Middle frontal gyrus (tissue), 1 donor: ENCODE measurements around the gene AFAP1L1.

ENCODE experiments used
- DNase-seq: peaks from one replicate; pipeline ENCODE4 v3.0.0-alpha.2; 2015; ENCODE audit warnings: low spot score; ENCODE audit errors: extremely low spot score

Gene AFAP1L1

DNA sequence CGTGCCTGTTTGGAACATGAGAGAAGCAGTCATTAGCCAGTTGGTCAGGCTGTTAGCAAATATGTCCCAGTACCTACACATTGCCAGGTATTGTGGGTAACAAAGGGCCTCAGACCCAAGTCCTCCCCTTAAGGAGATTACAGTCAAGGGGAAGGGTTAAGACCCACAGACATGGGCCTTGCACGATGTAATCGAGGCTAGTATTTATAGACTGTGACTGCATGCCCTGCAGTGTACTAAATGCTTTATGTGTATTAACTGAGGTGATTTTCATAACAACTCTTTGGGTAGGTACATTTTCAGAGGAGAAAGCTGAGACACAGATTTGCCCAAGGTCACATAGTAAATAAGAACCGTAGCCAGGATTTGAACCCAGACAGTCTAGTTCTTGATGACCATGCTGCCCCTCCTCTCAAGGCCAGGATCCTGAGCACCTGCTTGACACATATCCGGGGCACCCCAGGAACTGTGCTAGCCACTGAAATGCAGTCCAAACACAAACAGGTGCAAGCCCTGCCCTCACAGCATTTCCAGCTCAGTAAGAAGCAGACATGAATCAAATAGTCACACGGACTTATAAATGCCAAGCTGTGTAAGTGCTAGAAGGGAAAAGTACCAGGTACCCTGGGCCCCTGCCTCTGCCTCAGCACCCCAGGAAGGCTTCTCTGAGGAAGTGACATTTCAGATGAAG is 41.6 kb downstream of the AFAP1L1 start:
- DNase-seq, result no peak

DNA sequence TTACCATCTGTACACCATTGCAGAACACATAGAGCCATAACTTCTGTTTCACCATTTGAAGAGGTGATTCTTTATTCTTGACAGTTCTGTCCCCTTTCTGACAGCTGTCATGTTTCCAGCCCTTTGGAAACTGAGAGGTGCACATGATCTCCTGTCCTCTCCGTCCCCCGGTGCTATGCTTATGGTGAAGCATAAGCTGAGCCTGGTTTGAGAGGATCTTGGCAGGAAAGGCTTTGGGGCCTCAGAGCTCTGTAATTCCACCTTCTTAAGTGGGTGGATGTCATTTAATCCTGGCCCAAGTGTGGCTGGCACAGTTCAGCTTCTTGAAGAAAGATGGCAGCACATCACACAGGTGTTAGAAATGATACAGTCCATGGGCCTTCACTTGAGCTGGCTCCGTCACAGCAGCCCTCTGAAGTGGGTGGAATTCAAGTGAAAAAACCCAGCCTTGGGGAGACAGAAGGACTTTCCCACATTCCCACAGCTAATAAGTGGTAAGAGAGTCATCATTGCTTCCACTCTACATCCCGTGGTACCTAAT is 43.0 kb downstream of the AFAP1L1 start:
- no peak for DNase-seq

DNA sequence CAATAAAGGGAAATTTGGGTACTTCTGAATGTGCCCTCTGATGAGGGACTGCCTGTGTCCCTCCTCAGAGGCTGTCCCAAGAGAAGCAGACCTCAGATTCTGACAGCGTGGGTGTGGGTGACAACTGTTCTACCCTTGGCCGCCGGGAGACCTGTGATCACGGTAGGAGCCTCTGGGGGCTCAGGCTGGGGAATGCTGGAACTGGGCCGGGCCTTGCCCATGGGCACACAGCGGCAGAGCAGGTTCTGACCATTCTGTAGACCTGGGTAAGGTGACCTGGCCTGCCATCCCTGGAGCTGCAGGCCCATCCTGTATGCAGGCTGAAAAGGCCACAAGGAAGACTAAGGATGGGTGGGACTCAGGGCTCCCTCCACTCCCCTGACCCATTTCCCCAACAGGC is 44.1 kb downstream of the AFAP1L1 start:
- no peak for DNase-seq

DNA sequence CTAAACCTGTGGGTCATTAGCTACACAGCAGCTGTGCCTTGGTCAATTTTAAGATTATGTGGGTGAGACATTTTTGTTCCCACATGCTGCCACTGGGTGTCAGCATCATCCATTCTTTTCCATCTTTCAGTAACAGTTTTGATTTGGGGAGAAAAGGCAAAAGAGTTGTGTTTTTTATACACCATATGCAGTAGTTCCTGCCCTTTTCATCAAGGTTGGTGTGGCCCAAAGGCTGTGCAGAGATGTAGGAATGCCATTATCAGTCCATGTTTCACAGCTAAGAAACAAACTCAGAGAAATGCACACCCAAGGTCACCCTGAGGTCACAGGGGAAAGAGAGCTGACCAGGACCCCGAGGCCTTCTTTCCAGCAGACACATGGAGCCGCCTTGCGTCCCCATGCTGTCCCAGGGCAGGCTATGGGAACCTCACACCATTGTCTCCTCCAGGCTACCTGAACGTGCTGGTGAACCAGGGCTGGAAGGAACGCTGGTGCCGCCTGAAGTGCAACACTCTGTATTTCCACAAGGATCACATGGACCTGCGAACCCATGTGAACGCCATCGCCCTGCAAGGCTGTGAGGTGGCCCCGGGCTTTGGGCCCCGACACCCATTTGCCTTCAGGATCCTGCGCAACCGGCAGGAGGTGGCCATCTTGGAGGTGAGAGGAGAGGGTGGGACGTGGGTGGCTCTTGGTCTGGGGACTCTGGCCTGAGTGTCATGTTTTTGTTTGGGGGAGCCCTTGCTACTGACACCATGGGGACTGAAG is 45.8 kb downstream of the AFAP1L1 start:
- DNase-seq, result no peak

DNA sequence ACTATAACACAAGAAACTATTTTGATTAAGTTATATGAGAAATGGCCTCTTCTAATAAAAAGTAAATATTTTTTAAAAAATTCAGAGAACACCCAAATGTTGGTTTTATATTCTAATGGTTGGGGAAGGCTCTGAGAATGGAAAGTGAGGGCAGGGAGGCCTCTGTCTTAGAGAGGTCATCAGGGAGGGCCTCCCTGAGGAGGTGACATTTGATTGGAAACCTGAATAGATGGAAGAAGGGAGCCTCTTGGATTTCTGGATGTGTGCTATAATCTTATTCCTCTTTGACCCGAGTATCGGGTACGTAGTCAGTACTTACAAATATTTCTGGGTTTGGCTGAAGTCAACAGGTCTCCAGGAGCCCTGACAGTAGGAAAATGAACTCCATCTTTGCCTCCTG is 47.5 kb downstream of the AFAP1L1 start:
- no peak for DNase-seq

DNA sequence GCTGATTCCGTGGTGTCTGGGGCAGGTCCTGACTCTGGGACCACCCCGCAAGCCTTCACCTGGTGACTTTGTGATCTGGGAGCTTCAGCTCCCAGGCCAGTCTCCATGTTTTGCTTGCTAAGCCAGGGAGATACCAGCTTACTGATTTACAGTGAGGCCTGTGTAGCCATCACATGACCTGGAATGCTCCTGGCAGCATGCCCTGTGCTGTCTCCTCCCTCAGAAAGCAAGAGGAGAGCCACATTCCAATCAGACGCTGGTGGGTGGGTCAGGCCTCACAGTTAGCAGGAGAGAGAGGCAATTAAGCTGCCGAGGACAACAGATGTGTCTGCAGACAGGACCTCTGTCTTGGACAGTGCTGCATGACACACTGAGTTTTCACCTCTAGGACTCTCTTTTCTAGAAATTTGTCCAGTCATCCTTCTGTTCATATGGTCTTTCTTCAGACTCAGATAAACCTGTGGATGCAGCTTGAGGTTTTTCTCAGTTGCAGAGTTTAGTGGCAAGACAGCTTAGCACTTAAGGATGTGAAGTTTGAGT is 49.2 kb downstream of the AFAP1L1 start:
- no peak for DNase-seq

DNA sequence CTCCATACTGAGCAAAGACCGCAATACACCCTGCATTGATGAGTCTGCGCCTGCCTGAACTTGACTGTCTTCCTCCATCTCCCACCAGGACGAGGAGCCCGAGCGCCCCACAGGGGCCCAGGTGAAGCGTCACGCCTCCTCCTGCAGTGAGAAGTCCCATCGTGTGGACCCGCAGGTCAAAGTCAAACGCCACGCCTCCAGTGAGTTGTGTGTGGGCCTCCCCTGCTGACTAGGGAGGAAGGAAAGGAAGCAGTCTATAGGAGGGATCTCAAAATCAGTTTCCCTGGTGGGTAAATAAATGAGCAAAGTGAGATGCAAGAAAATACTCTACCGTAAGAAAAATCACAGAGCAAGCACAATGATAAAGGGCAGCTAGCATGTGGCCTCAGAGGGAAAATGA is 50.9 kb downstream of the AFAP1L1 start:
- no peak for DNase-seq

DNA sequence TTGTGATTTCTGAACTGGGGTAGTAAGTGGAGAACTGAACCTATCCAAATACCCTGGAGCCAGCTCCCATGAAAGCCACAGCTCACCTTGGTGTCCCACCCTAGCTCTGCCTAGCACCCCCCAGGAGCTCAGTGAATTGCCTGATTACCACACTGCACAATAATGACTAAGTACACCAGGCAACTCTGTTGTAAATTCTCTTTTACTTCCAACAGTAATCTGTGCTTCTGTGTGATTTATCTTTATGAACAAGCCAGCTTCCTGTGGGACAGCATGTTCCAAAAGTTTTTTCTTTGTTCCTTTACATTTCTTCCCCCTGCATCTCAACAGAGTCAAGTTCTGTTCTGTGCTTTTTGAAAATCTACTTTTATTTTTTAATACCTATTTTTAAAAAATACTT is 51.6 kb downstream of the AFAP1L1 start:
- DNase-seq, result no peak

DNA sequence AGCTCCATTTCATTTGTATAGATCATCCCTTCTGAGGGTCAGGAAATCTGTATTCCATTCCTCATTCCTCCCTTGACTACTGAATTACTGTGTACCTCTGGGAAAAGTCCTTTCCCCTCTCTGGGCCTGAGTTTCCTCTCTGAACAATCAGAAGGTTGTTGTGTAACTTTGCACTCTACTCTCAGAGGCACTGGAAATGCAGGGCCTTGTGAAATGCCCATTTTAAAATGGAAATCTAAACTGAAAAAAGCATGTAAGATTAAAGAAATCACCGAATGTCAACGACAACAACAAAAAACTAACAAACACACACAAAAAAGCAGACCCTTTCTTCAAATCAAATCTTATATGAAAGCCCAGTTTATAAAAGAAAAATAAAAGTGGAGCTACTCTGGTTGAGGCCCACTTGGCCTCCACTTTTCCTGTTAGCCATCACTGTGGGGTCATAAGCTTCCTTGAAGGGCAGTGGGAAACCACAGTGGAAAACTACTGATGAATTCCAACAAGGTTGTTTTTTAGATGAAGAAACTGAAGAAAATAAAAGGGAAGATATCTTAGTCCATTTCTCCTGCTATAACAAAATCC is 52.1 kb downstream of the AFAP1L1 start:
- DNase-seq, result no peak

DNA sequence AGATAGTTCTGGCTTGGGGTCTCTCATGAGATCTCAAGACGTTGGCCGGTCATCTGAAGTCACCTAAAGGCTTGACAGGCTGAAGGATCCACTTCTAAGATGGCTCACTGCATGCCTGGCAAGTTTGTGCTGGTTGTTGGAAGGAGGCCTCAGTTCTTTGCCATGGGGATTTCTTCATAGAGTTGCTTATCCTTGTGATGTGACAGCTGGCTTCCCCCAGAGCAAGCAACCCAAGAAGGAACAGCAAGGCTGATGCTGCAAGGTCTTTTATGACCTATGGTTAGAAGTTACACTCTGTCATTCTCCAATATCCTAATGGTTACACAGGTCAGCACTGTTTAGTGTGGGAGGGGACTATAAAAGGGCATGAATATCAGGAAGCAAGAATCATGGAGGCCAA is 53.0 kb downstream of the AFAP1L1 start:
- no peak for DNase-seq

DNA sequence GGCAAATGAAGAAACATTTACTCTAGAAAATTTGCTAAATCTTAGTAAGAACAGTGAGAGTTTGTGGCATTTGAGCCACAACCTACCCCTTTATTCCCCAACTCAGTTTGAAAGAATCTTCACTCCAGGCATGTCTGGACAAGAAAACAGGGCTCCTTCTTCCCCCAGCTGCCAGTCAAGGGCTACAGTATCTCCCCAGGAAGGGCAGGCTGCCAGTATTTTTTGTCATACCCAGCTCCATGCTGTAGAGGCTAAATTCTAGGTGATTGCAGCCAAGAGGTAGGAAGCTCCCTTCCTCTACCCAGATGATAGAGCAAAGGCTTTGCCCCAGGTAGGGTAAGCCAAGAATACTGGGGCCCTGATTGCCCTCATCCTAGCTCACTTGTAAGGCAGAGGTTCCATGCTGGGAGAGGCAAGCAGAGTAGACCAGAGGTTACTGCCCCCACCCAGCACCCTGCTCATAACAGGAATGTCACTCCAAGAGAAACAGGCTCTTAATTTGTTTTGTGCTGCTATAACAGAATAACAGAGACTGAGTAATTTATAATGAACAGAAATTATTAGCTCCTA is 53.6 kb downstream of the AFAP1L1 start:
- no peak for DNase-seq

DNA sequence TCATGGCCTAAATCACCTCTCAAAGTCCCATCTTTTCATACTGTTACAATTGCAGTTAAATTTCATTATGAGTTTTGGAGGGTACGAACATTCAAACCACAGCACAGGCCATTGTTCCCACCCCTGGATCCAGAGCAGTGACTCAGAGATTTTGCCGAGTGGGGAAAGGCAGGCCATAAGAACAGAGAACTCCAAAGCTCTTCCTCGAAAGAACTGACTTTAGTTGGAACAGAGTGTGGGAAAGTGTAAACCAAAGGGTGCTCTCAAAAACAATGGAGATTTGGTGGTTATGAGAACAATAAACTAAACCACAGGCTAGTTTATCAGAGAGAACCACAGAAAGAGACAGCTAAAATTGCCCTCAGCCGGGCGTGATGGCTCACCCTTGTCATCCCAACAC is 54.2 kb downstream of the AFAP1L1 start:
- DNase-seq, result no peak

DNA sequence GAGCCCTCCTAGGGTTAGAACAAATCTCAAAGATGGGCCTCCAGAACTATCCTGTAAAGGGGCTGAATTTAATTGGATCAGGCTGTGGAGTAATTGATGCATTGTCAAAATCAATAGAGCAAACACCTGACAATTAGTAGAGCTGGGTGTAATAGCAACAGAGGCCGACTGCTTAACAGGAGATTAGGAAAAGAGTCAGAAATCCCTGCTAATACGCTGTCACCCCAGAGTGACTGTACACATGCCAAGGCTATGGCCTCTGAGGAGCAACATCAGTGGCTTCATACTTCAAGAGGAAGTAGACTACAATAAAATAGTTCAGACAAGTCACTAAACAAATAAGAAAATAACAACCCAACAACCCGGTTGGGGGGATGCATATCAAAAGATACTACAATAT is 55.0 kb downstream of the AFAP1L1 start:
- no peak for DNase-seq

DNA sequence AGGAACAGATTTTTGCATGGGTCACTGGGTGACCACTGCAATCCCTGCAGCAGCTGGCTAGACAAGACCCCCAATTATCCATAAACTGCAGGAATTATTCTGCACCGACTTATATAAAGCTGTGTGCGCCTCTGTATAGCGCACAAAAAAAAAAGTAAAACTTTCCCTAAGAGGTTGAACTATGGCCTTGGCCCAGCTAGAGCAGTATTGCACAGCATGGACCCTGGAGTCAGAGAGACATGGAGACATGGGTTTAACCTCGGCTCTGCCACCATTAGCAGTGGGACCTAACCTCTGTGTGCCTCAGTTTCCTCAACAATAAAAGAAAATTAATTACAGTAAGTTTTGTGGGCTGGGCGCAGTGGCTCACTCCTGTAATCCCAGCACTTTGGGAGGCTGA is 56.5 kb downstream of the AFAP1L1 start:
- DNase-seq, result no peak

DNA sequence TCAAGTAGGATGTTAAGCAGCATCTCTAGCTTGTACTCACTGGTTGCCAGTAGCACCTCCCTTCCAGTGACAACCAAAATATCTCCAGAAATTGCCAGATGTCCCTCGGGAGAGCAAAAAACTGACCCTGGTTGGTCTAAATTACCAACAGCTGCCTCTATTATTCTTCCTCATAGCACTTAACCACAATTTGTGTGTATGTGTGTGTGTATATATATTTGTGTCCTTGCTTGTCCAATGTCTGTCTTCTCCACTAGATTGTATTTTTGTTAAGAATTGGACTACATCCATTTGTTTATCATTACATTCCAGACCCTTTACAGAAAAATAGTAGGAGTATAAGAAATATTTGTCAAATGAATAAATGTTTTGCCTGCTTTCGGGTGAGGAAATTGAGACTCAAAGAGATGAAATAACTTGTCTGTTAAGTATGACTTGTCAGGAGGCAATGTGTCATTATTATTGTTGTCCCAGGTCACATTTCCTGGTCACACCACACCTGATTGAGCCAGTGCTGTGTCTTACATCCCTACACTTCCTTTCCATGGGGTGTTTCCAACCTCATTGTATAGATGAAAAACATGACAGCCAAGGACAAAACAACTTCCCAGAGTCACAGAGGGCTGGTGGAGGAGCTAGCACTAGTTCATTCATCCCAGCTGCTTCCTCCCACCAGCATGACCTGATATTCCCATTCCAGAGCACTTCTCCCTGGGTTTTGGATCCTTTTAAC is 62.2 kb downstream of the AFAP1L1 start:
- no peak for DNase-seq

DNA sequence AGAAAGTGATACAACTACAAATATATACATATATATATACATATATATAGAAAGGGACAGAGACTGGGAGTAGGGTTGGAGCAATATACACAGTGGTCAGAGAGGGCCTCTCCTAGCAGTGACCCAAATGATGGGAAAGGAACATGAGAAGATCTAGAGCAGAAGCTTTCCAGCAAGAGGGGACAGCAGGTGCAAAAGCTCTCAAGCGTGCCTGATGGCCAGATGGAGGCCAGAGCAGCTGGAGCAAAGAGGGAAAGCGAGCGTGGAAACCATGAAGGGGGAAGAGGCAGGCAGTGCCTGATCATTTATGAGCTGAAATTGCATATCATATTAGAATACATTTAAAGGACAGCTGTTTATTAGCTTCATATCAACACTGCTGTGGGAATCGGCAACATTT is 66.1 kb downstream of the AFAP1L1 start:
- DNase-seq, result no peak

DNA sequence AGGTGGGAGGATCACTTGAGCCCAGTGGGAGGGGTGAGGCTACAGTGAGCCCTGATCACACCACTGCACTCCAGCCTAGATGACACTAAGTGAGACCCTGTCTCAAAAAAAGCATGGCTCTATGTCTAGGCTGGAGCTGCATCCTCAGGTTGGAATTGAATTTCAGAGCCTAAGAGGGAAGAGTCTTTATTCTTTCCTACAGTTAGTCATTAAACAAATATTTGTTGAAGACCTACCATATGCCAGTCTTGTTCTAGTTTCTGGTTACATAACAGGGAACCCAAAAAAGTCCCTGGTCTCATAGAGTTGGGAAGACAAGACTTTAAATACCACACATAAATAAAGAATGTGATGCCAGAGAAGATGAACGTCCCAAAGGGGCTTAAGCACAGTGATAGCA is 66.7 kb downstream of the AFAP1L1 start:
- DNase-seq, result no peak

DNA sequence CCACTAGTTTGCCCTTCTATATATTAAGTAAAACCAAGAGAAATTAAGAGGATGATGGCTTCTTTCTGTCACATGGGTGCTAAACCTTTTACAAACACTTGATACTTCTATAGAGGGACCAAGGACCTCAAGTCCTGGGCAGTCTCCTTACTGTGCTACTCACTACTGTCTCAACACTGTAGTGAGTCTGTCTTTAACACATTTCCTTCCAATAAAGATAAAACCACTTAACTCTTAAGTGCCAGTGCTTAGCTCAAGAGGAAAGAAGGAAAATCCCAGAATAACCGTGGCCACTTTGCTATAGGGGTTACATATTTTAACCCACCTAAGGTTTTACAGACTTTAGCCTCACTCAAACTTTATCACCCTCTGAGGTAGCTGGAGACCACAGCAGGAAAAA is 69.3 kb downstream of the AFAP1L1 start:
- no peak for DNase-seq

DNA sequence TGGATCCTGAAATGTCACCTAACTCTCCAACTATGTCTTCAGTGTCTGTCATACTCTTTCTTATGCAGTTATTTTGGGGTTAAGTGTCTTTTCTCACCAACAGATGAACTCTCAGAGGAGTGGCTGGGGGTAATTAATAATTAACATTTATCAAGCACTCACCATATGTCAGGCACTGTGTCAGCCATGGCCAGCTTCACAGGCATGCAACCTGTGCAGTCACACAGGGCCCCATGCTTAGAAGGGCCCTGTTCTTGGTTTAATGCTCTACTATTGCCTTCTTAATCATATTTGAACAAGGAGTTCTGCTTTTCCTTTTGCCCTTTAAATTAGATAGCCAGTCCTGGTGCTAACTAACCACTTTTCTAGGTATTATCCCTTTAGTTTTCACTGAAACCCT is 70.2 kb downstream of the AFAP1L1 start:
- DNase-seq, result no peak

DNA sequence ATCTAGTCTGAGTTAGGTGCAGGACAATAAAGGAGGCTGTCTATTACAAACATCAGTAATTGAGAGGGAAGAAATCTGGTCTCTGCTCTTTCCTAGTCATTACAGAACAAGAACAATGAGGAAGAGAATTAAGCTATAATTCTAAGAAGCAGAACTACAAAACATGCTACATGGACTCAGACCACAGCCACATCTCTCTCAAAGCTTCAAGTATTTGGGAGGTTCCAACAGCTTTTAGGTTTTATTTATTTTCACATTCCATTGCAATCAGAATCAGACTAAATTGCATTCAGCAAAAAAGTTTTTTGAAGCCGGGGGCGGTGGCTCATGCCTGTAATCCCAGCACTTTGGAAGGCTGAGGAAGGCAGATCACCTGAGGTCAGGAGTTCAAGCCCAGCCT is 72.5 kb downstream of the AFAP1L1 start:
- DNase-seq, result no peak
